Panc1 (cell line): ENCODE results near the gene ATP2B2.

Source experiments
- POLR2AphosphoS5 ChIP-seq: IDR thresholded peaks from 2 replicates; pipeline ENCODE4 v1.6.1; 2012; ENCODE audit warnings: mild to moderate bottlenecking, low read depth, low read length, moderate library complexity
- TF ChIP-seq, protein P1 (sequence below): fragments of 450-650 bp; IDR thresholded peaks from 2 replicates; pipeline ENCODE4 v1.5.1; 2017; ENCODE audit warnings: mild to moderate bottlenecking

GRCh38 chr3:10342781-10343180 is 162.6 kb downstream of the ATP2B2 start:
- TF ChIP-seq, protein P1, sequence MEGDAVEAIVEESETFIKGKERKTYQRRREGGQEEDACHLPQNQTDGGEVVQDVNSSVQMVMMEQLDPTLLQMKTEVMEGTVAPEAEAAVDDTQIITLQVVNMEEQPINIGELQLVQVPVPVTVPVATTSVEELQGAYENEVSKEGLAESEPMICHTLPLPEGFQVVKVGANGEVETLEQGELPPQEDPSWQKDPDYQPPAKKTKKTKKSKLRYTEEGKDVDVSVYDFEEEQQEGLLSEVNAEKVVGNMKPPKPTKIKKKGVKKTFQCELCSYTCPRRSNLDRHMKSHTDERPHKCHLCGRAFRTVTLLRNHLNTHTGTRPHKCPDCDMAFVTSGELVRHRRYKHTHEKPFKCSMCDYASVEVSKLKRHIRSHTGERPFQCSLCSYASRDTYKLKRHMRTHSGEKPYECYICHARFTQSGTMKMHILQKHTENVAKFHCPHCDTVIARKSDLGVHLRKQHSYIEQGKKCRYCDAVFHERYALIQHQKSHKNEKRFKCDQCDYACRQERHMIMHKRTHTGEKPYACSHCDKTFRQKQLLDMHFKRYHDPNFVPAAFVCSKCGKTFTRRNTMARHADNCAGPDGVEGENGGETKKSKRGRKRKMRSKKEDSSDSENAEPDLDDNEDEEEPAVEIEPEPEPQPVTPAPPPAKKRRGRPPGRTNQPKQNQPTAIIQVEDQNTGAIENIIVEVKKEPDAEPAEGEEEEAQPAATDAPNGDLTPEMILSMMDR, result no peak
- TF ChIP-seq POLR2AphosphoS5, result no peak
